GM19351 (cell line): ENCODE results near the gene ELMOD1.

Experiments
- ATAC-seq: cut with Tn5 transposase; IDR thresholded peaks from one replicate; pipeline ENCODE4 v1.9.1; 2021; ENCODE audit warnings: mild to moderate bottlenecking, moderate library complexity; ENCODE audit not compliant: unreplicated experiment

ELMOD1 gene

DNA sequence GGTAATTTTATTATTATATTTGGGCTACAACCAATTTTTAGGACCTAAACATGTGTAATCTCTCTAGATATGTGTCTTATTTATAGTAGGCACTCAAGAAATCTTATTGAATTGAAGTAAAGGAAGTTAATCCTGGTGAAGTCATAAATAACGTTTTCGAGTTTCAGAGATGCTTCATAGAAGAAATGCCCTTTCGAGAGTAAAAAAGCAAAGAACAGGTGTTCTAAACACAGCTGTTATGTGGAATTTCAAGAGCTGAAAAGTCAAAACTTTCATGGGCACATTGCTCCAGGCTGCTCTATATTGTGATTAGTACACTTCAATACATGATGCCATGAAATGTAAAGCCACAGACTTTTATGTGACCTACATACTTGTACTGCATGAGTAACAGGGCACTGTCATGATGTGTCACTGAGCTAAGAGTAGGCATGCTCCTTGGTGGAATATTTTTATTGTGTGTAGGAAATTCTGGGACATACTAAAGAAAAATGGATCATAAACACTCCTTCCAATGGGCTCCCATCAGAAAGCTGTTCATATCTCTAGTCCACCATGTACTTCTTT, 7.2 kb upstream of the ELMOD1 start:
- no peak for ATAC-seq

GRCh38 chr11:107587306-107587979, 3.5 kb upstream of the ELMOD1 start:
- ATAC-seq = no peak

DNA sequence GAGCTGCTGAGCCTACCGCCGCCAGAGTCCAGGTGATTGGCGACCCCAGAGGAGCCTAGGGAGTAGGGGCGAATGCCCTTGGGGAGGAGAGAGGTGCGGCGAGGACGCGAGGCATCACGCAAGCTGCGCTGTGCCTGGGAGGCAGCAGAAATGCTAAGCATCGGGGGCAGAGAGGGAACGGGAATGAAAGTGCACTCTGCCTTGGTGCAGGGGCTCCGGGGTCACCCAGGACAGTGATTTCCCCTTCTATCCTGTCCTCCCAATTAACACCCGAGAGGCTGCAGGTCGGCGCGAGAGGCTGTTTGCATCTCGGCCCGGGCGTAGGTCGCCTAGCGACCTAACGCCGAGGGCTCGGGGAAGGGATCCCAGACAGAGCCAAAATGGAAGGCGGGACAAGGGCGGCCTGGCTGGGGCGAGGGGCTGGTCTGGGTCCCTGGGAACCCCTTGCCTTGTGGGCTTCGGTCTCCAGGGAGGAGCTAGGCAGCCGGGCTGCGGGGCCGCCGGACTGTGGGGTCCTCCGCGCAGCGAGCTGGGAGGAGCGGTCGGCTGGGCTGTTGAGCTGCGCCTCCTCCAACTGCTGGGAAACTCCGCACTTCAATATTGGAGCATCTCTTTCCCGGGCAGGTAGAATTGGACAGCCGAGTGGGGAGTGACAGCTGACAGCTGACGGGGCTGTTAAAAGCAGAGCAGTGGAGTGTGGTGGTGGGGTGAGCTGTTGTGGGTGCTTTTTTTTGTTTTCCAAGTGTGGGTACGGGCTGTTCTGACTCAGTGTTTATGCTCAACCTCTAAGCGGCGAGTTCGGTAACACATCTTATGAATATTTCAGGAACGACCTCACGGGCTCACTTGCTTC, 657 bp downstream of the ELMOD1 start:
- peak; percentile 40 for ATAC-seq

DNA sequence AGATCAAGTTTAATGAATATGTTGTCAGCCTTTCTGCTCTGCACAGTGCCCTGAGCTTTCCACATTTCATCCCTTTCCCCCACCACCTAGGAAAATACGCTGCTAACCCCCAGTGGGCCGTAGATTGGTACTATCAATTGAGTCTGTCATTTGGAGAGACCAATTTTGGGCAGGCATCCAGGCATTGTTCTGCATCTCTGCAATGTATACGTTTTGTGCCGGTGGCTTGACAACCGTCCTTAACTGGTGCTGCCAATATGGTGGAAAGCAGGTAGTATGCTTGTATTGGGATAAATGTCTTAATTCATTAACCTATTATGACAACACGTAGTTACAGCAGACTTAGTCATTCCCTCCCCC, 1.3 kb downstream of the ELMOD1 start:
- ATAC-seq = no peak

- no peak for ATAC-seq
Observed at GRCh38 chr11:107592813-107593212, 1.9 kb downstream of the ELMOD1 start.

DNA sequence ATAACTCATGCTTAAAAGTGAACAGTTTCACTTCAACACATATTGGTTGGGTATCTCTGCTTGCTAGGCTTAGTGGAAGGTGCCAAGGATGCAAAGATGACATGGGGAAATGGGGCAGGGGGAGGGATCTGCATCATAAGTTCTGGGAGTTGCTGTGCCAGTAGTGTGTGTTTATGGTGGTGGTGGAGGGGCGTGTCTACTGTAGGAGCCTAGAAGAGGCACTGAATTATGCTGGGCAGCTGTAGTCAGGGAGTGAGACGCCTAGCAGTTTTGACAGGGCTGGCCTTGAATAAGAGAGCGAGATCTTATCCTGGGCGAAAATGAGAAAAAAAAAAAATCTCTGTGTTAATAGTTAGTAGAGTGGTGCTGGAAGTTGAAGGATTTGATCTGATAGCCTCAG, 3.0 kb downstream of the ELMOD1 start:
- ATAC-seq = no peak

DNA sequence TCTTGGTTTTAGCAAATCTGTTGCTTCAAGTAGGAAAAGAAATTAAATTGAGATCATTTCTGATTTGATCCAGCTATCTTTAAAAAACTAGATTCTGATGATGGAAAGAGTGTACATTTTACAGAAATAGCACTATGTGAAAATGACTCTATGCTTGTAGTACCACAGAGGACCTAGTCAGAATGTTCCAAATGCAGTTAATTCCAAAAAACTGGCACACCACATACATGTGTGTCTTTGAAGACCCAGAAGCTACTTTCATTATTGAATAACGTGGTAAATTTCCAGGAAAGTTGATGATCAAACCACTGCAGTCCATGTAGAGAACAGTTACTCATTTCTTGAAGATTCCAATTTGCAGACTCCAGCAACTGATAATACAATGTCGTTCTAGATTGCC, 3.8 kb downstream of the ELMOD1 start:
- no peak for ATAC-seq

DNA sequence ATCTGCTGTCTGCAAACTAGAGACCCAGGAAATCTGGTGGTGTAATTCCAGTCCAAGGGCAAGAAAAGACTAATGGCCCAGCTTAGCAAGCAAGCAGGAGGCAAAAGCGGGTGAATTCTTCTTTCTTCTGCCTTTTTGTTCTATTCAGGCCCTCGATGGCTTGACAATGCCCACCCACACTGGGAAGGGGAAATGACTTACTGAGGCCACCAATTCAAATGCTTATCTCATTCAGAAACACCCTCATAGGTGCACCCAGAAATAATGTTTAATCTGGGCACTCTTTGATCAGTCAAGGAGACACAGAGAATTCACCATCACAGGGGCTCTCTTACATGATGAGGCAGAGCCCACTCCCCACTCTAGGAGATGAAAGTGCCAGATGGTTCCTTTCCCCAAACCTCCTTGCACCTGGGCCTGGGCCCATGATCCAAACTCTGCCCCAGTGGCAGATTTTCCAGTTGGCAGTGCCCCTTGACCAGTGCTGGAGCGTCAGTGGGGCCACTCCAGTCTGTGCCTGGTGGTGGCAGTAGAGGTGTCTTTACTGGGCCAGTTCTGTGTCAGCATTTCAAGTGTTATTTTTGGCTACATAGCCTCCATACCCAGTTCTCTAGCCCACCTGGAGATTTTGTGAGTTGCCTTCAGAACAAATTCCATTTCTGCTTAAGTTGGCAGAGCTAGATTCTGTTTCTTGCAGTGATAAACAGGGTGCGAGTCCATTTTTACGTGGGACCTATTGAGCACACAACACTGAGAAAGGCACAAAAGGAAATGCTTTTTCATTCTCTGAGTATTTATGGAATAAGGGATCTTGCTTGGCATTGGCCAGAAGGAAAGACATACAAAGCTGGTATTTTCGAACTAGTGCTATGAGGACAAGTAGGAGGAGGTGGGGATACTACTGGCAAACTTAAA, 7.5 kb downstream of the ELMOD1 start:
- ATAC-seq = peak; percentile 91

DNA sequence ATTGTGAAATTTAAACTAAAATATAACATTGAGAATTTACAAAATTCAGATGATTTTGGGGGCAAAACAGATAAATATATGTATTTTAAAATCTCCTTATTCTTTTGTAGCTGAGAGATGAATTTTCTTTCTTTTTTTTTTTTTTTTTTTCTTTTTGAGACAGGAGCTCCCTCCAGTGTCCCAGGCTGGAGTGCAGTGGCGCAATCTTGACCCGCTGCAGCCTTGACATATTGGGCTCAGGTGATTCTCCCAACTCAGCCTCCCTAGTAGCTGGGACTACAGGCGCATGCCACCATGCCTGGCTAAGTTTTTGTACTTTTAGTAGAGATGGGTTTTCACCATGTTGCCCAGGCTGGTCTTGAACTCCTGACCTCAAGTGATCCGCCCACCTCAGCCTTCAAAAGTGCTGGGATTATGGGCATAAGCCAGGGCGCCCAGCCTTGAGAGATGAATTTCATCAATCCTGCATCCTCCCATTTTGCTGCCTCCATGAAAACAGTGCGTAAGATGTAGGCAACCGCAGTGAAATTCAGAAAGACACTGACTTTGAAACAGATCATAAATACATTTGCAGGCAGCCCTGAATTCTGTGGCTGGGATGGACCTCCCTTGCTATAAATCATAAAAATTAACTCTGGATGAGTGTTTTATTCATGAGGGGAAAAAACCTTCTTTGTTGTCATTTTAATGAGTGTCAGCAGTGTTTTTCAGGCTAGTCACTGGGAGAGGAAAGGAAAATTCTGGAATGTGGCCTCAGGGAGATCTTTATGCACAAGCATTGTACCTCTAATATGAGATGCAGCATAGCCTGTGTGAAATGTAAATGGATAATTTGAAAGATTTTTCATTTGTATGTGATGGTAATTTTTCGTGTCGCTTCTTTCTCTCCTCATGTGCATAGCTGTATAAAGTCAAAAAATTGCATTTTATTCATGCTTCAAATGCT, 14.4 kb downstream of the ELMOD1 start:
- ATAC-seq = no peak

GRCh38 chr11:107606141-107606540, 15.2 kb downstream of the ELMOD1 start:
- ATAC-seq = no peak

GRCh38 chr11:107608809-107609208, 17.9 kb downstream of the ELMOD1 start:
- ATAC-seq = no peak

GRCh38 chr11:107609400-107610218, 18.7 kb downstream of the ELMOD1 start:
- no peak for ATAC-seq

DNA sequence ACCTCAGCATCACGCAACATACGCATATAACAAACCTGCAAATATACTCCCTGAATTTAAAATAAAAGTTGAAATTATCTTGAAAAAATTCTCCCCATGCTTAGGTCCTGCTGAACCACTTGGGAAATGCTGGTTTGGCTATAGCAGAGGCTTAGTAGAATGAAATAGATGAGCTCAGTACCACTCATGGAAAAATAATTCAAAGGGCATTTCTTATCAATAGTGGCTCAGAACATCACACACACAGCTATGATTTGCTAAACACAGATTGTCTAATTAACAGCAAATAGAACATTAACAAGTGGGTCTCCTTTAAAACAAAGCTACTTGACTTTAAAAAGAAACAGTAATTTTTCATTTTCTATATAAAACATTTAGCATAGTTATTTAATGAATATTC, 21.5 kb downstream of the ELMOD1 start:
- no peak for ATAC-seq

- no peak for ATAC-seq
Observed at GRCh38 chr11:107619926-107620325, 29.0 kb downstream of the ELMOD1 start.

DNA sequence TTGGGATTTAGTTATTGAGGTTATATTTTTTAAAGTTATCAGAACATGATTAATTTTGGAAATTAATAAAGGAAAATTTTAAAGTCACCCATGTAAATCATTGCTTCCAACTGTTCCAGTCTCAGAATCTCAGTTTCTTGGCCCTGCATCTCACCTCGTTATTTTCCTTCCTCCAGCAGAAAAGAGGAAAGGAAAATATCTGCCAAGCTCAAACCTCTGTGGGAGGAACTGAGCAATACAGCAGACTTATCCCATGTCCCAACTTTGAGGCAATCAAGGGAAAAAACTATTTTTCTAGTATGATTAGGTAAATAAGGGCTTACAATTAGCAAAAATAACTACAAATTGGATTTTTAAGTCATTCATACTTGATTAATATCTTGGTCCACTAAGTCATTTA, 30.1 kb downstream of the ELMOD1 start:
- no peak for ATAC-seq

DNA sequence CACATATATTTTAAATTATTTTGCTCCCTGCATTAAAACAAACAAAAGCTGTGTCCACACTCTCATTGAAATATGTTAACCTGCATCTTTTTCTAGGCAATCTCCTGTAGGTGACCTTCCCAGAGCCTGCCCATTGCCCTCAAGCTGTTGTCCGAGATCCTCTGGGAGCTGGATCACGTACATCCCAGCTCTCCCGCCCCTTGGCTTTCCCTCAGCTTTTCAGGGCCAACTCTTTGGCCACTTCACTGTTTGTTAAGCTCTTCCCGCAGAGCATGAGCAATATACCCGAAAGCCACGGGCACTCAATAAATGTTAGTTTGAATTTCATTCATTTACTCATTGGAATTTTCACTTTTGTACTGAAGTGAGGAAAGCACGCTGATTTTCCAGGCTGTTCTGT, 32.2 kb downstream of the ELMOD1 start:
- no peak for ATAC-seq

- no peak for ATAC-seq
Observed at GRCh38 chr11:107624983-107625684, 34.2 kb downstream of the ELMOD1 start.

DNA sequence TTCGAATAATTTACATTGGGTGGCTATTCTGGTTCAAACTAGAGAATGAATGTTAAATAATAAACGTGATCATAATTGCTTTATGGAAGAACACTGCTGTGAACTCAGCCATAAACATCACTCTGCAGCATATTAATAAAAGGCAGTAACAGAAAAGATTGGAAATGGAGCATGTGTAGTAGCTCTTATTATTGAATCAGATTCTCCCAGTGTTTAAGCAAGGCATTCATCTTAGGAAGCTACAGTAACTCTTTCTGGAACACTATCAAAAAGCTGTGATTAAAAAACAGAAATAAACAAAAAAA, 34.7 kb downstream of the ELMOD1 start:
- ATAC-seq = no peak

GRCh38 chr11:107631043-107631442, 40.1 kb downstream of the ELMOD1 start:
- no peak for ATAC-seq
